Epithelial cell of esophagus (primary cell): ENCODE results near the gene PHF3.

ENCODE experiments used
- DNase-seq: peaks from one replicate; pipeline ENCODE4 v3.0.0; 2010; ENCODE audit warnings: low read depth
- H3K4me3 ChIP-seq: 2 replicates; pipeline ENCODE4 v1.5.1; 2011; ENCODE audit warnings: mild to moderate bottlenecking, low read length, control low read depth
- TF ChIP-seq, protein P1 (sequence below): IDR thresholded peaks from 2 replicates; pipeline ENCODE4 v1.5.1; 2011; ENCODE audit warnings: low read depth, mild to moderate bottlenecking, low read length, control low read depth, inconsistent platforms; ENCODE audit not compliant: insufficient read depth; ENCODE audit errors: missing control alignments

PHF3 gene

DNA sequence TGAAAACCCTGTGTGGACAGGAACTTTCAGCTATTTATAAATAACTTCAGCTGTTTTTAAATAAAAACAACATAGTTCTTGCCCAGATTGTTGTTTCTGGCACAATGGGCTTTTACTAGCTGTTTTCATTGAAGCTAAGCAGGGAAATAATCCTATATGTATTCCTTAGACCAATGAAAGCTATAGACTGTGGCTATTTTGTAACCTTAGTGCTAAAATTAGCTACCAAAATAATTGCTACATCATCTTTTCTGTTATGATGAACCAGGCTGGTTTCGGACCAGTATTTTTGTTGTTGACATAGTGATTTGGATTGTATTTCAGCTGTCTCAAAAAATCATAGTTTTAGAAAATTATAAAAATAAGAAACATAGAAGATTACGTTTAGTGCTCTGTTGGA lies 13.7 kb downstream of the PHF3 start:
- no peak overlapping the region for H3K4me3 ChIP-seq
- no peak for DNase-seq

DNA sequence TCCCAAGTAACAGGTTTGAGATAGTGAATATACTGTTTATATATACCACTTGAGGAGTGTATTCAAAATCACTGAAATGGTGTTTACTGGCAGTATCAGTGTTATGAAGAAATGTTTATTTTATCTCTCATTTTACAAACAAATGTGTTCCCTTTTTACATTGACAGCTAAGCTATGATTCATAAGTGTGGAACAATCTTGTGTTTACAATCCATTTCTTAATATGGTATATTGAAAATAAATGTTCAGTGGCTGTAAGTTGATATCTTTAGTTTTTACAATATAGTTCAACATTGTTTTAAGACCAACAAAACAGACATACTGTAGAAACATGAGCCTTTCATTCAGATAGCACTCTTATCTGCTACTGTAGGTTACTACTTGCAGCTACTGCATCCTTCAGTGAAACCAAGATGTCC lies 14.3 kb downstream of the PHF3 start:
- H3K4me3 ChIP-seq = no peak overlapping the region
- TF ChIP-seq, protein P1, sequence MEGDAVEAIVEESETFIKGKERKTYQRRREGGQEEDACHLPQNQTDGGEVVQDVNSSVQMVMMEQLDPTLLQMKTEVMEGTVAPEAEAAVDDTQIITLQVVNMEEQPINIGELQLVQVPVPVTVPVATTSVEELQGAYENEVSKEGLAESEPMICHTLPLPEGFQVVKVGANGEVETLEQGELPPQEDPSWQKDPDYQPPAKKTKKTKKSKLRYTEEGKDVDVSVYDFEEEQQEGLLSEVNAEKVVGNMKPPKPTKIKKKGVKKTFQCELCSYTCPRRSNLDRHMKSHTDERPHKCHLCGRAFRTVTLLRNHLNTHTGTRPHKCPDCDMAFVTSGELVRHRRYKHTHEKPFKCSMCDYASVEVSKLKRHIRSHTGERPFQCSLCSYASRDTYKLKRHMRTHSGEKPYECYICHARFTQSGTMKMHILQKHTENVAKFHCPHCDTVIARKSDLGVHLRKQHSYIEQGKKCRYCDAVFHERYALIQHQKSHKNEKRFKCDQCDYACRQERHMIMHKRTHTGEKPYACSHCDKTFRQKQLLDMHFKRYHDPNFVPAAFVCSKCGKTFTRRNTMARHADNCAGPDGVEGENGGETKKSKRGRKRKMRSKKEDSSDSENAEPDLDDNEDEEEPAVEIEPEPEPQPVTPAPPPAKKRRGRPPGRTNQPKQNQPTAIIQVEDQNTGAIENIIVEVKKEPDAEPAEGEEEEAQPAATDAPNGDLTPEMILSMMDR = no peak
- no peak for DNase-seq

More for the DNA sequence above, 13.7 kb downstream of the PHF3 start:
- TF ChIP-seq, protein P1 = no peak

DNA sequence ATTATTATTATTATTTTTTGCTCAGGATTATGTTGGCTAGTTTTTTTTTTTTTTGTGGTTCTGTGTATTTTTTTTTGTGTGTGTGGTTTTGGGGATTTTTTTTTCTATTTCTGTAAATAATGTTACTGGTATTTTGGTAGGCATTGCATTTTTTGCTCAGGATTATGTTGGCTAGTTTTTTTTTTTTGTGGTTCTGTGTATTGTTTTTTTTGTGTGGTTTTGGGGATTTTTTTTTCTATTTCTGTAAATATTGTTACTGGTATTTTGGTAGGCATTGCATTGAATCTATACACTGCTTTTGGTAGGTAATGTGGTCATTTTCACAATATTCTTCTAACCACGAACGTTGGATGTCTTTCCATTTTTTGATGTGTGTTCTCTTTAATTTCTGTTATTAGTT lies 17.4 kb downstream of the PHF3 start:
- H3K4me3 ChIP-seq = no peak overlapping the region
- TF ChIP-seq, protein P1 = no peak
- no peak for DNase-seq

DNA sequence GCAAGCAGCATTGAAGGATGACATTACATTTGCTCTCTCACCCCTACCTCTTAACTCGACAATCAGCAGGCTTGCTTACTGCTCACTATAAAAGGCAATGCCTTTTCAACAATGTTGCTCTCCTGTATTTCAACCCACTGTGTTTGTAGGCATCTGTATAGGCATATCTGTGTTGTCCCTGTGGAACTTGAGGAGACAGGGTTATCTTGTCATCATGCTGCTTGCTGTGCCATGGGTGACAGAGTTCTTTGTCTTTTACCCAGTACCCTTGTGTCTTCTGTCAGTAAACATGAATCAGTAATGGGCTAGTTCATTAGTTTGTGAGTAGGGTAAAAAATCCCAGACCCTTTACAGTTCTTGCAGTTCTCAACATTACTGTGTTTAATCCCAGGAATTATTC lies 25.2 kb downstream of the PHF3 start:
- TF ChIP-seq, protein P1 = no peak
- DNase-seq = no peak
- H3K4me3 ChIP-seq = no peak overlapping the region

DNA sequence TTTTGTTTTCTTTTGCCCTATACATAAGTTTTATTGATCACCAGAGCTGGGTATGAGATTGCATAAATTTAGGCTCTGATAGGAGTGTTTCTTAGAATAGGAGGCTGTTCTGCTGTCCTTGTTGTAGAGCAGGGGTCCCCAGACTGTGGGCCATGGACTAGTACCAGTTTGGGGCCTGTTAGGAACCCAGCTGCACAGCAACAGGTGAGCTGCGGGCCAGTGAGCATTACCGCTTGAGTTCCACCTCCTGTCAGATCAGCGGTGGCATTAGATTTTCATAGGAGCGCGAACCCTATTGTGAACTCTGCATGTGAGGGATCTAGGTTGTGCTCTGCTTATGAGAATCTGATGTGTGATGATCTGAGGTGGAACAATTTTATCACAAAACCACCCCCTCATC lies 26.2 kb downstream of the PHF3 start:
- DNase-seq = no peak
- no peak overlapping the region for H3K4me3 ChIP-seq
- TF ChIP-seq, protein P1 = no peak

DNA sequence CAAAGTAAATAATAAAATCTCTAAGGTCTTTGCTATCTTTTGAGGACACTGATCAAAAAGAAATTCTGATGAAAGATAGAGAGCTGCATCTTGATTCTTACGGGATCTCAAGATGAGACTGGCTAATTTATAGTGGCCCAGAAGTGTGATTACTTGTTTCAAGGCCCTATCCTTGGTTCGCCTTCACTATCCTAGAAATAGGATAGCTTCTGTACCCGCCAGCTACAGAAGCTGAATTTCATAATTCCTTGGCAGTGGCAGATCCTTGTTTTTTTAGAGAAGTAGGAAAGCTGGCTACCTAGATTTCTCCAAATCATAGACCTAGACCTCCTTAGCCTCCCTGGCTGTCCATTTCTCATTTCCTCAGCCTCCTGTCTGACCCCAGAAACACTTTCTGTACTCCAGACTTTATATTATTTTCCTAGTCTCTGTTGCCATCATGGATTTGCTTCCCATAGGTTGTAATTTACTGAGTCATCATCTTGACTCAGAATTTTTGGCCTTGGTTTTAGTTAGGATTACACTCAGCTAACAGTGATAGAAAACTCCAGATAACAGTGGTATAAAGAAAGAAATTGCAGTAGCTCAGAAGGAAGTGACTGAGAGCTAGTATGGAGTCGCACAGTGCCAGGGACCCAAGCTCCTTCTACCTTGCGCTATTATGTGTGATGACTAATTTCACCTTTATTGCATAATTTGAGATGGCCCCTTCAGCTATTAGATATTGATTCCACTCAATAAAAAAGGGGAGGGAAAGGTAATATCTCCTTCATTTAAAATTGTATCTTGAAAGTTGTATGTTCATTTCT lies 27.7 kb downstream of the PHF3 start:
- H3K4me3 ChIP-seq = no peak overlapping the region
- TF ChIP-seq, protein P1 = no peak
- peak; percentile 66 for DNase-seq

DNA sequence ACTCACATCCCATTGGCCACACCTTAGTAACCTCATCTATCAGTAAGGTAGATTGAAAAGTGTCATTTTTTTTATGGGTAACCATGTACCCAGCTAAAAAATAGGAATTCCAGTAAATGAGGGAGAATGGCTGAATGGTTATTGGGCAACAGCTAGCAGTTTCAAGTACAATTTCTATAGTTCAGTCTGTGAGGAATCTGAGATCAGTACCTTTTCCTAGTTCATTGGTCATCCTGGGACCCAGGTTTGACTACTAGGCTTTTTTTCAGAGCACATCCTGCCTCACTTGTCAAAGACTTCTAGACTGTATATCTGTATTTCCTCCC lies 28.3 kb downstream of the PHF3 start:
- no peak overlapping the region for H3K4me3 ChIP-seq
- TF ChIP-seq, protein P1 = no peak
- no peak for DNase-seq
